ENCODE data around the gene DPH1.

The DPH1 gene

DNA sequence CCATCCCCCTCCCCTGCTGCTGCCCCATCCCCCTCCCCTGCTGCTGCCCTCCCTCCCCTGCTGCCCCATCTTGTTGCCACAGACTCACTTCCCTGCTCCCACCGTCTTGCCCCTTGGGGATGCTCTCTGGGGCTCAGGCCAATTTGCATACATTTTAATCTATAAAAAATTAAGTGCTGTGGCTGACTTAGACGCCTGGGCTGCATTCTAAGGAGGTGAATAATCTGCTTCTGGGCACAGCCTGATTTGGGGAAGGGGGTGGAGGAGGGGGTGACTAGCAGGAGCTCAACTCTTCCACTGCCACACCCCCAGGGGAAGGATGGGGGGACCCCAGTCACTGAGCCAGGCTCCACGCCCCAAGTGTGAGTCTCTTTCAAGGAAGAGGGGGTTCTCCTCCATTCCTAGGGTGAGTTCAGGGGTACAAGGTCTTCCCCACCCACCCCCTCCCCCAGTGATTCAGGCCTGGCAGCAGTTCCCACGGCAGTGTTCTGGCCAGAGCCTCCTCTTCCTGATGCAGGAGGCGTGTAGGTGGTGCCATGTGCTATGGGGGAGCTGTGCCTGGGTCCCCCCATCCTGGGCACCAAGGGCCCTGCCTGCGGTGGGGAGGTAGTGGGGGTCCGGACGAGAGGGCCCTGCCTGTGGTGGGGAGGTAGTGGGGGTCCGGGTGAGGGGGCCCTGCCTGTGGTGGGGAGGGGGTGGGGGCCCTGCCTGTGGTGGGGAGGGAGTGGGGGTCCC is 5.0 kb downstream of the DPH1 start:
- H3K4me3 ChIP-seq (ENCODE audit: control insufficient read depth, low read depth, low read length): no peak overlapping the region
- peak; percentile 88 for DNase-seq (ENCODE audit: low read depth)
- TF ChIP-seq, protein P1, sequence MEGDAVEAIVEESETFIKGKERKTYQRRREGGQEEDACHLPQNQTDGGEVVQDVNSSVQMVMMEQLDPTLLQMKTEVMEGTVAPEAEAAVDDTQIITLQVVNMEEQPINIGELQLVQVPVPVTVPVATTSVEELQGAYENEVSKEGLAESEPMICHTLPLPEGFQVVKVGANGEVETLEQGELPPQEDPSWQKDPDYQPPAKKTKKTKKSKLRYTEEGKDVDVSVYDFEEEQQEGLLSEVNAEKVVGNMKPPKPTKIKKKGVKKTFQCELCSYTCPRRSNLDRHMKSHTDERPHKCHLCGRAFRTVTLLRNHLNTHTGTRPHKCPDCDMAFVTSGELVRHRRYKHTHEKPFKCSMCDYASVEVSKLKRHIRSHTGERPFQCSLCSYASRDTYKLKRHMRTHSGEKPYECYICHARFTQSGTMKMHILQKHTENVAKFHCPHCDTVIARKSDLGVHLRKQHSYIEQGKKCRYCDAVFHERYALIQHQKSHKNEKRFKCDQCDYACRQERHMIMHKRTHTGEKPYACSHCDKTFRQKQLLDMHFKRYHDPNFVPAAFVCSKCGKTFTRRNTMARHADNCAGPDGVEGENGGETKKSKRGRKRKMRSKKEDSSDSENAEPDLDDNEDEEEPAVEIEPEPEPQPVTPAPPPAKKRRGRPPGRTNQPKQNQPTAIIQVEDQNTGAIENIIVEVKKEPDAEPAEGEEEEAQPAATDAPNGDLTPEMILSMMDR (conservative IDR thresholded peaks at IDR 0.05; ENCODE audit: control insufficient read depth, insufficient read depth, low read depth, low read length): no peak

DNA sequence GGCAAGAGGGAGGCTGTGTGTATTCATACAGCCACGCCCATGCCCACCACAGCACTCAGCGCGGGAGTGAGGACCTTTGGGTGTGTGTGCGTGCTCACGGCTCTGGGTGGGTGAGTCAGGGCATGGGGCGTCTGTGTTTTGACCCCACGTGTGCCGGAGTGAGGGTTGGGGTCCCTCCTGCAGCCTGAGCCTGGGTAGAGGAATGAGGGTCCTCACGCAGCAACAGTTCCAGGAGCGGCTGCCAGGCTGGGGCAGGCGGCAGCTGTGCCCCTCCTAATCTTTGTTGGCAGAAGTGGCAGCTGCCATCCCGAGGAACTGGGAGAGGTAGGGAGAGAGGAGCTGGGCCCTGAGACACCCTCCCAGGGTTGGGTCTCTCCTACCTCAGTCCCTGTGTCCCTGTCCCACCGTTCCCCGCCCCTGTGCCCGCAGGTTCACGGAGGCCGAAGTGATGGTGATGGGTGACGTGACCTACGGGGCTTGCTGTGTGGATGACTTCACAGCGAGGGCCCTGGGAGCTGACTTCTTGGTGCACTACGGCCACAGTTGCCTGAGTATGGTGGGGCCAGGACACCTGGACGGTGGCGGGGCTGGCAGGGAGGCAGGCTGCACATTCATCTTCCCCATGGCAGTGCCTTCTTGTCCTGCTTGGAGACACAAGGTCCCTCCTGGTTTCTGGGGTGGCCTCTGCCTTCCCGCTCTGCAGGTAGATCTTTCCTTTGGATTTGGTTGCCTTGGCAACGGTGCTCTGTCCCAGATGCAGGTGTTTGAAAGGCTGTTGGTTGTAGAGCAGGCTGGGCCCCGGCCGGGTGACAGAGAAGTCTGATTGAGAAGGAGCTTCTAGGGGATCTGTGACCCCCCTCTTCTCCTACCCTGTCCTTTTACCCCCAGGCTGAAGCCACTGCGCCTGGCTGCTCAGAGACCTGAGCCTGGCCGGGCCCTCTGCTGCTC is 5.9 kb downstream of the DPH1 start:
- no peak for DNase-seq (ENCODE audit: low read depth)
- no peak overlapping the region for H3K4me3 ChIP-seq (ENCODE audit: control insufficient read depth, low read depth, low read length)
- TF ChIP-seq, protein P1 (conservative IDR thresholded peaks at IDR 0.05; ENCODE audit: control insufficient read depth, insufficient read depth, low read depth, low read length): no peak

DNA sequence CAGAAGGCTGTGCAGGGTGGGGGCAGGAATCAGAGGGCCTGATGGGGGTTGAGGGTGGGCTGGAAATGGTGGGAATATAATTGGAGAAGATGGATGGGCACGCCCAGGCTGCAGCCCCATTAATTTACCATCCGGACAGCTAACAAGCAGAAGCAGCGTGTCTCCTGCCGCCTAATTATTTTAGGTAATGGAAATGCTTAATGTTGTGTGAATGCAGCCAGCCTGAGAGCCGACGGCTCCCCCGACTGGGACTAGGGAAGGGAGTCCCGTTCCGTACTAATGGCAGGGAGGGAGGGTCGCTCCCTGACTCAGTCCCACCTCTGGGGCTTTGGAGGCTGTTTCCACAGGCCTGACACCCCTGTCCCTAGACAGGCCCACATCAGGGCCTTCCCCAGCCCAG is 7.2 kb downstream of the DPH1 start:
- no peak overlapping the region for H3K4me3 ChIP-seq (ENCODE audit: control insufficient read depth, low read depth, low read length)
- DNase-seq (ENCODE audit: low read depth): no peak
- TF ChIP-seq, protein P1 (conservative IDR thresholded peaks at IDR 0.05; ENCODE audit: control insufficient read depth, insufficient read depth, low read depth, low read length): no peak

DNA sequence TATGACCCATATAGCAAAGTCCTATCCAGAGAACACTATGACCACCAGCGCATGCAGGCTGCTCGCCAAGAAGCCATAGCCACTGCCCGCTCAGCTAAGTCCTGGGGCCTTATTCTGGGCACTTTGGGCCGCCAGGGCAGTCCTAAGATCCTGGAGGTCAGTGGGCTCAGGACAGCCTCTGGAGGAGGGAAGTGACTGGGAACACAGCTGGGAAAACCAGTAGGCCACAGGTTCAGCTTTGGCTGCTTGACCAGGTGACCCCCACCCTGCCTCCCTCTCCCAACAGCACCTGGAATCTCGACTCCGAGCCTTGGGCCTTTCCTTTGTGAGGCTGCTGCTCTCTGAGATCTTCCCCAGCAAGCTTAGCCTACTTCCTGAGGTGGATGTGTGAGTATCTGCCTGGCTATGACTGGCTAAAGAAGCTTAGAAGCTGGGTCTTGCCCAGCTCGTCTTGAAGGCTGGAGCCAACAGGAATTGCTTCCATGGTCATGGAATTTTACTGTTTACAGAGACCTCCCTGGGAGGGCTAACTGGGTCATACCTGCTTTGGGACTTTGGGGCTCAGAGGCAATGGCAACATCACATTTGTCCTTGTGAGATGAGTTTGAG is 10.4 kb downstream of the DPH1 start:
- no peak for DNase-seq (ENCODE audit: low read depth)
- TF ChIP-seq, protein P1 (conservative IDR thresholded peaks at IDR 0.05; ENCODE audit: control insufficient read depth, insufficient read depth, low read depth, low read length): no peak
- H3K4me3 ChIP-seq (ENCODE audit: control insufficient read depth, low read depth, low read length): no peak overlapping the region

DNA sequence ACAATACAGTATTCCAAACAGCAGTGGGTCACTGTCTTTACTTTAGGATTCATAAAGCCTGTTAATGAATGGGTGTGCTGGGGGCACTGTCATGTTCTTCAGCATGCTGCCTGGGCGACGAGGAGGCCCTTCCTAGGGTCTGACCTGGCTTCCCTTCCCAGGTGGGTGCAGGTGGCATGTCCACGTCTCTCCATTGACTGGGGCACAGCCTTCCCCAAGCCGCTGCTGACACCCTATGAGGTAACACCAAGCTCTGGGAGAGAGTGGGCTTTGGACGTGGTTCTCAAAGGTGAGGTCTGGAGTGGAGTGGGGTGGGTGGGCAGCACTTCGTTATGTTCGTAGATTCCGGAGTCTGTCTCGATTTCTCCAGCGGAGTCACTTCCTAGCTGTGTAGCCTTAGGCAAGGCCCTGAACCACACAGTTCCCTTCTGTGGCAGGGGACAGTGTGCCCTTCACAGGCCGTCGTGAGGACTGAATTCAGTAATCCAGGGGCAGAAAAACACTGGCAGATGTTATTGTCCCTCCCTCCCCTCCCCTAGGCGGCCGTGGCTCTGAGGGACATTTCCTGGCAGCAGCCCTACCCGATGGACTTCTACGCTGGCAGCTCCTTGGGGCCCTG is 11.1 kb downstream of the DPH1 start:
- peak overlapping the region; percentile 90 for H3K4me3 ChIP-seq (ENCODE audit: control insufficient read depth, low read depth, low read length)
- TF ChIP-seq, protein P1 (conservative IDR thresholded peaks at IDR 0.05; ENCODE audit: control insufficient read depth, insufficient read depth, low read depth, low read length): no peak

More for the DNA sequence above, 11.1 kb downstream of the DPH1 start:
- DNase-seq (ENCODE audit: low read depth): no peak
